Measurements from ENCODE around the gene GCHFR. TPM values are rescaled to one million over a fixed set of nuclear protein-coding genes. Genes with fewer than 3 reads are reported as not detected.

GCHFR gene
- total RNA-seq, 4 donors from 2014 or later: 60.0 to 135 (median 117) TPM

GRCh38 chr15:40754883-40755811 lies 8.7 kb upstream of the GCHFR start, which contains the start of gene RMDN3:
TSS of gene RMDN3 (minus strand) at chr15:40755254. CDS start at chr15:40754783, 471 bp downstream.
- no peak for TF ChIP-seq CTCF (IDR thresholded peaks at IDR 0.05; ENCODE audit: low read depth)

GRCh38 chr15:40755812-40756208 lies 8.1 kb upstream of the GCHFR start:
- TF ChIP-seq CTCF (IDR thresholded peaks at IDR 0.05; ENCODE audit: low read depth): no peak

- TF ChIP-seq CTCF (IDR thresholded peaks at IDR 0.05; ENCODE audit: low read depth): no peak
Observed at GRCh38 chr15:40756938-40757337, 6.9 kb upstream of the GCHFR start.

GRCh38 chr15:40759961-40760360 lies 3.9 kb upstream of the GCHFR start:
- no peak for TF ChIP-seq CTCF (IDR thresholded peaks at IDR 0.05; ENCODE audit: low read depth)

- TF ChIP-seq CTCF (IDR thresholded peaks at IDR 0.05; ENCODE audit: low read depth): no peak
Observed at GRCh38 chr15:40762919-40763800, 708 bp upstream of the GCHFR start.

- no peak for TF ChIP-seq CTCF (IDR thresholded peaks at IDR 0.05; ENCODE audit: low read depth)
Observed at GRCh38 chr15:40764629-40765103, 798 bp downstream of the GCHFR start.

Data from subcutaneous adipose tissue (tissue), 4 donors.